HCT116 (cell line): ENCODE measurements around the gene MAP3K6. TPM values are rescaled to one million over a fixed set of nuclear protein-coding genes. Genes with fewer than 3 reads are reported as not detected.

Source experiments
- ATAC-seq: fragments of 200-7000 bp; cut with Tn5 transposase; 2 replicates; pipeline ENCODE4 v1.9.1; 2020; ENCODE audit warnings: mild to moderate bottlenecking, moderate library complexity
- BruUV-seq: library from RNA; stranded (reverse); fragments of 400-500 nt; replicated peaks from 2 replicates; lab custom pipeline; 2021; lab: Mats Ljungman, UMichigan
- CTCF ChIA-PET: fragments of 300-600 bp; sonication (Branson Sonifier 250); formaldehyde crosslinking; loops from one replicate; lab custom pipeline; 2021; ENCODE audit warnings: antibody characterized with exemption; lab: Charles Lee
- POLR2A ChIA-PET: fragments of 300-600, 350-600 bp; sonication (Branson Sonifier 250); formaldehyde crosslinking; loops from one replicate; lab custom pipeline; 2021; ENCODE audit warnings: antibody characterized with exemption; lab: Charles Lee
- RAD21 ChIA-PET, 2 experiments: fragments of 300-600 bp; sonication (Branson Sonifier 250); formaldehyde crosslinking; loops; one replicate each; lab custom pipeline; 2023; ENCODE audit warnings: low total read pairs in 2 of 2; ENCODE audit not compliant: uncharacterized antibody in 2 of 2, unreplicated experiment in 2 of 2, low non-redundant PET in 1 of 2; lab: Charles Lee
- DNase-seq: peaks from one replicate; pipeline ENCODE4 v3.0.0-alpha.2; 2010; ENCODE audit warnings: low read depth, low spot score
- H2AFZ ChIP-seq: fragments of 200-600 bp; shearing (Covaris generic), sonication (generic); 2 replicates; pipeline ENCODE4 v1.6.1; 2017; ENCODE audit warnings: low read depth, mixed run types, mixed read lengths, antibody characterized with exemption, low read length; ENCODE audit not compliant: poor library complexity, severe bottlenecking
- H3K27ac ChIP-seq: 2 replicates; pipeline ENCODE4 v1.5.1; 2012; ENCODE audit warnings: low read depth, low read length
- H3K27me3 ChIP-seq: fragments of 200-600 bp; sonication (generic); 2 replicates; pipeline ENCODE4 v1.6.1; 2016; ENCODE audit warnings: mixed run types, low read length, mixed read lengths; ENCODE audit not compliant: insufficient read depth
- H3K36me3 ChIP-seq, 2 experiments: fragments of 200-500 bp in 1 of 2; fragments of 200-600 bp in 1 of 2; sonication (Bioruptor generic) in 1 of 2; sonication (generic) in 1 of 2; 2 replicates each; pipeline versions ENCODE4 v1.5.1 to v1.6.1; 2014 to 2016; ENCODE audit warnings: low read length in 2 of 2, inconsistent platforms in 1 of 2, mixed read lengths in 1 of 2, mixed run types in 1 of 2; ENCODE audit not compliant: insufficient read depth in 2 of 2, control insufficient read depth in 1 of 2
- H3K4me1 ChIP-seq, 2 experiments: fragments of 200-600 bp in 1 of 2; sonication (generic) in 1 of 2; 2 replicates each; pipeline versions ENCODE4 v1.5.1 to v1.6.1; 2012 to 2017; ENCODE audit warnings: low read length in 2 of 2, inconsistent platforms in 1 of 2, mild to moderate bottlenecking in 1 of 2, mixed read lengths in 1 of 2, mixed run types in 1 of 2, moderate library complexity in 1 of 2; ENCODE audit not compliant: insufficient read depth in 2 of 2, control insufficient read depth in 1 of 2
- H3K4me2 ChIP-seq: fragments of 200-600 bp; sonication (generic); 2 replicates; pipeline ENCODE4 v1.6.1; 2017; ENCODE audit warnings: mixed run types, low read length, mixed read lengths
- H3K4me3 ChIP-seq, 2 experiments: fragments of 200-600 bp in 1 of 2; sonication (generic) in 1 of 2; replicated peaks in 1 of 2; 2 replicates each; pipeline ENCODE4 v1.5.1; 2011 to 2016; ENCODE audit warnings: low read length in 2 of 2, control low read depth in 1 of 2, low read depth in 1 of 2, mild to moderate bottlenecking in 1 of 2, mixed read lengths in 1 of 2, mixed run types in 1 of 2
- H3K79me2 ChIP-seq: fragments of 200-600 bp; sonication (generic); 2 replicates; pipeline ENCODE4 v1.6.1; 2017; ENCODE audit warnings: mild to moderate bottlenecking, mixed run types, low read length, moderate library complexity, mixed read lengths; ENCODE audit not compliant: insufficient read depth
- H3K9ac ChIP-seq: fragments of 200-600 bp; sonication (generic); 2 replicates; pipeline ENCODE4 v1.6.1; 2016; ENCODE audit warnings: low read length, mixed read lengths
- H3K9me2 ChIP-seq: fragments of 200-600 bp; sonication (generic), shearing (Covaris generic); 2 replicates; pipeline ENCODE4 v1.6.1; 2017; ENCODE audit warnings: mixed run types, mild to moderate bottlenecking, moderate library complexity; ENCODE audit not compliant: insufficient read depth
- H3K9me3 ChIP-seq, 2 experiments: fragments of 200-500 bp in 1 of 2; fragments of 200-600 bp in 1 of 2; sonication (Bioruptor generic) in 1 of 2; sonication (generic) in 1 of 2; 2 replicates each; pipeline ENCODE4 v1.6.1; 2014 to 2017; ENCODE audit warnings: low read length in 2 of 2, mixed read lengths in 2 of 2, inconsistent platforms in 1 of 2, low read depth in 1 of 2, mild to moderate bottlenecking in 1 of 2, mixed run types in 1 of 2, moderate library complexity in 1 of 2; ENCODE audit not compliant: control insufficient read depth in 1 of 2, insufficient read depth in 1 of 2
- H4K20me1 ChIP-seq: fragments of 200-600 bp; sonication (generic), shearing (Covaris generic); 2 replicates; pipeline ENCODE4 v1.6.1; 2017; ENCODE audit warnings: mixed run types, mild to moderate bottlenecking, moderate library complexity; ENCODE audit not compliant: insufficient read depth
- CEBPB ChIP-seq: IDR thresholded peaks from 2 replicates; pipeline ENCODE4 v1.6.1; 2012; ENCODE audit warnings: low read depth
- EZH2phosphoT487 ChIP-seq: fragments of 200-600 bp; IDR thresholded peaks from 2 replicates; pipeline ENCODE4 v1.6.1; 2018; ENCODE audit warnings: antibody characterized with exemption, borderline replicate concordance
- POLR2A ChIP-seq: IDR thresholded peaks from 2 replicates; pipeline ENCODE4 v1.7.0; 2011; ENCODE audit warnings: borderline replicate concordance; ENCODE audit not compliant: insufficient read depth, insufficient read length; ENCODE audit errors: extremely low read depth
- POLR2AphosphoS5 ChIP-seq: IDR thresholded peaks from 2 replicates; pipeline ENCODE4 v1.6.1; 2011; ENCODE audit warnings: mild to moderate bottlenecking, low read depth, low read length, moderate library complexity
- SIN3A ChIP-seq: IDR thresholded peaks from 2 replicates; pipeline ENCODE4 v1.6.1; 2012; ENCODE audit warnings: low read depth
- TCF7L2 ChIP-seq: IDR thresholded peaks from 2 replicates; pipeline ENCODE4 v1.7.0; 2011; ENCODE audit warnings: borderline replicate concordance, inconsistent platforms; ENCODE audit not compliant: insufficient read depth, insufficient read length; ENCODE audit errors: extremely low read depth
- YY1 ChIP-seq: IDR thresholded peaks from 2 replicates; pipeline ENCODE4 v1.6.1; 2011; ENCODE audit warnings: low read length, low read depth, moderate library complexity, mild to moderate bottlenecking; ENCODE audit not compliant: insufficient replicate concordance; ENCODE audit errors: extremely low read depth
- ZFX ChIP-seq: fragments of 450-650 bp; IDR thresholded peaks from 2 replicates; pipeline ENCODE4 v1.6.1; 2017
- ZNF274 ChIP-seq: fragments of 200-500 bp; sonication (Bioruptor generic); IDR thresholded peaks from 2 replicates; pipeline ENCODE4 v1.6.1; 2014; ENCODE audit warnings: mild to moderate bottlenecking, low read depth, low read length, inconsistent platforms
- intact Hi-C: fragments of 100-400 bp; cut with micrococcal nuclease; formaldehyde crosslinking; loops from 2 replicates; pipeline ENCODE4 v1.10.0; 2022
- total RNA-seq: library from RNA; stranded (reverse); gene quantifications from one replicate; pipeline ENCODE4 v1.2.1, GENCODE V29; 2021; ENCODE audit not compliant: unreplicated experiment
- TF ChIP-seq, protein P1 (sequence below): IDR thresholded peaks from 2 replicates; pipeline ENCODE4 v1.6.1; 2012
- TF ChIP-seq, protein P2 (sequence below), 3 experiments: fragments of 200-600 bp in 1 of 3; sonication (generic) in 1 of 3; IDR thresholded peaks in 2 of 3; conservative IDR thresholded peaks in 1 of 3; 2 replicates each; pipeline ENCODE4 v1.5.1; 2012 to 2017; ENCODE audit warnings: low read depth in 2 of 3, low read length in 2 of 3, antibody characterized with exemption in 1 of 3, borderline replicate concordance in 1 of 3, control low read depth in 1 of 3, mild to moderate bottlenecking in 1 of 3, mixed read lengths in 1 of 3, mixed run types in 1 of 3, moderate library complexity in 1 of 3; ENCODE audit not compliant: insufficient read depth in 1 of 3

Gene MAP3K6
- total RNA-seq, 1 experiment from 2014 or later: 30.2 TPM

DNA sequence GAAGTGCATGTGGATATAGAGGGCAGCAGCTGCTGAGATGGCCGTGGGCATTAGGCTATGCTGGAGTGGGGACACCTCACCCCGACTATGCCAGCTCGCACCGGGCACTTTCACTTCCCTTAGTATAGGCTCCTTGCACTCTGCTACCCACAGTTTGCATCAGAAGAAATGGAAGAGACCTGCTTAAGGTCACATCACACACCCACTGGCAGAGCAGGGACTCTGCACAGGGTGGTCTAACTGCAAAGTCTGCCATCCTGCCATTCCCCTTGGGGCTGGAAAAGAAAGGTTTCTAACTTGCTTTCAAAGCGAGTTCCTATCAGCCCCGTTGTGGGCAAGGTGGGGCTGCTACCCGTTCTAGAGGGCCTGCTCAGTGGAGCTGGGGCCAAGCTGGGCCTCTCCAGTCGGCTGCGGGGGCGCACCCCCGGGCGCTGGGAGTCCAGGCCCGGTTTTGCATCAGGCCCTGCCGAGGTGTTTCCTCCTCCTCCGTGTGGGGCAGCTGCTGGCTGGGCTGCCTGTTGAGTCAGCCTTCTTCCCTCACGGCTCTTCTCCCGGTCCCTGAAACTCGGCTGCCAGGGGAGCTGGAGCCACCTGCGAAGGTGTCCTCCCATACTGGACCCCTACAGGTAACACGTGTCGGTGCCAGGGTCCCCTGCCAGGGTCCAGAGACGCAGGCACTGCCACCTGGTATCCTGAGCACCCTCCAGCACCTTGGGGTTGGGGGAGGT, 25.1 kb downstream of the MAP3K6 start, which contains the start of gene SYTL1:
TSS of gene SYTL1 (plus strand) at position 498 of the 728 bp plus-strand sequence. CDS start 3,313 bp downstream, outside the sequence.
- H2AFZ ChIP-seq: no peak within 1 kb of the TSS
- peak; percentile 8 for TF ChIP-seq YY1
- TF ChIP-seq TCF7L2: no peak
- no peak for TF ChIP-seq SIN3A
- TF ChIP-seq CEBPB: no peak
- TF ChIP-seq ZNF274: no peak
- peak; percentile 81 for TF ChIP-seq POLR2AphosphoS5
- TF ChIP-seq, protein P1, sequence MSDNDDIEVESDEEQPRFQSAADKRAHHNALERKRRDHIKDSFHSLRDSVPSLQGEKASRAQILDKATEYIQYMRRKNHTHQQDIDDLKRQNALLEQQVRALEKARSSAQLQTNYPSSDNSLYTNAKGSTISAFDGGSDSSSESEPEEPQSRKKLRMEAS: no peak
- TF ChIP-seq, protein P2, sequence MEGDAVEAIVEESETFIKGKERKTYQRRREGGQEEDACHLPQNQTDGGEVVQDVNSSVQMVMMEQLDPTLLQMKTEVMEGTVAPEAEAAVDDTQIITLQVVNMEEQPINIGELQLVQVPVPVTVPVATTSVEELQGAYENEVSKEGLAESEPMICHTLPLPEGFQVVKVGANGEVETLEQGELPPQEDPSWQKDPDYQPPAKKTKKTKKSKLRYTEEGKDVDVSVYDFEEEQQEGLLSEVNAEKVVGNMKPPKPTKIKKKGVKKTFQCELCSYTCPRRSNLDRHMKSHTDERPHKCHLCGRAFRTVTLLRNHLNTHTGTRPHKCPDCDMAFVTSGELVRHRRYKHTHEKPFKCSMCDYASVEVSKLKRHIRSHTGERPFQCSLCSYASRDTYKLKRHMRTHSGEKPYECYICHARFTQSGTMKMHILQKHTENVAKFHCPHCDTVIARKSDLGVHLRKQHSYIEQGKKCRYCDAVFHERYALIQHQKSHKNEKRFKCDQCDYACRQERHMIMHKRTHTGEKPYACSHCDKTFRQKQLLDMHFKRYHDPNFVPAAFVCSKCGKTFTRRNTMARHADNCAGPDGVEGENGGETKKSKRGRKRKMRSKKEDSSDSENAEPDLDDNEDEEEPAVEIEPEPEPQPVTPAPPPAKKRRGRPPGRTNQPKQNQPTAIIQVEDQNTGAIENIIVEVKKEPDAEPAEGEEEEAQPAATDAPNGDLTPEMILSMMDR (IDR thresholded peaks at IDR 0.05 in 2 of 3, conservative IDR thresholded peaks at IDR 0.05 in 1 of 3; ENCODE audit: borderline replicate concordance in 1 of 3, insufficient read depth in 1 of 3, low read depth in 2 of 3, low read length in 2 of 3): no peak
- peak; percentile 29 for TF ChIP-seq POLR2A
- TF ChIP-seq EZH2phosphoT487: no peak
- peak; percentile 63; the same call in 1 of the 2 replicates for TF ChIP-seq ZFX

More for the DNA sequence above, 25.1 kb downstream of the MAP3K6 start, which contains the start of gene SYTL1:
- Histone ChIP-seq H3K9me3 (no peaks in the 10 kb centered on the region), H3K4me1 (peaks cover 24 to 61% of the 10 kb centered on the region in 2 experiments), H3K4me3 (peak within 1 kb of the TSS; percentile 80 to 91), H3K4me2 (peak within 1 kb of the TSS; percentile 95), H3K27ac (peak within 1 kb of the TSS; percentile 95), H4K20me1 (no peaks in the 10 kb centered on the region), H3K27me3 (no peaks in the 10 kb centered on the region), H3K9ac (peak within 1 kb of the TSS; percentile 75), H3K9me2 (no peaks in the 10 kb centered on the region), H3K36me3 (0 out of 4 replicates have a peak, but pooled peaks cover 0 to under 1% of the 10 kb centered on the region in 2 experiments), H3K79me2 (peaks cover 21% of the 10 kb centered on the region; the same call in 1 of the 2 replicates)
- DNase-seq (peak; percentile 63), ATAC-seq (peak; percentile 70)
- intact Hi-C loops: loop anchor here (1.0 kb wide), 1 partner anchor 8 kb away; no protein-coding TSS in a partner anchor
- ChIA-PET POLR2A (interaction anchor here (0.6 to 2.8 kb wide), 7 partner anchors 7 to 227 kb away, joined by 3 to 10 read pairs (median 5); no protein-coding TSS in a partner anchor), RAD21 (interaction anchor here in 1 of 2 experiments (1.9 kb wide), 1 partner anchor 16 kb away, joined by 5 read pairs; no protein-coding TSS in a partner anchor), CTCF (interaction anchor here (0.7 to 2.2 kb wide), 5 partner anchors 9 to 50 kb away, joined by 3 to 13 read pairs (median 5); partner anchors contain the start of gene MAP3K6)
- BruUV-seq: no TSS peak
